Dermis blood vessel endothelial cell (primary cell): Measurements from ENCODE around the gene STK24. TPM values are rescaled to one million over a fixed set of nuclear protein-coding genes. Genes with fewer than 3 reads are reported as not detected.

Experiments used
- DNase-seq: peaks from one replicate; pipeline ENCODE4 v3.0.0; 2010
- total RNA-seq: library from RNA; depleted of rRNA; stranded (reverse); fragments of >200 nt; gene quantifications from 2 replicates; pipeline ENCODE4 v1.2.3, GENCODE V29; 2014

Gene STK24
- total RNA-seq, 1 donor from 2014 or later, result 40.8 TPM

DNA sequence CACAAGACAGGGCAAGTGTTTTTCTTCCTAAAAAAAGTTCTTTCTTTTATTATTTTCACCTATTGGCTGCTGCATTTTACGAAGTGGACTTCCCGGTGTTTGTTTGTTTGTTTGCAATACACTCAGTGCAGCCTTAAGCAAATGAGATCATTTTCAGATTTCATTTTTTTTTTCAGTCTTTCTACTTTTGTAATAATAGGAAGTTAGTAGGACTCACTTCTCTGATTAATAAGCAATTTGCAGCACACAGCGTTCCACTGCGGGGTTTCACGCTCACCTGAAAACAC is 128.3 kb downstream of the STK24 start:
- DNase-seq, result no peak

DNA sequence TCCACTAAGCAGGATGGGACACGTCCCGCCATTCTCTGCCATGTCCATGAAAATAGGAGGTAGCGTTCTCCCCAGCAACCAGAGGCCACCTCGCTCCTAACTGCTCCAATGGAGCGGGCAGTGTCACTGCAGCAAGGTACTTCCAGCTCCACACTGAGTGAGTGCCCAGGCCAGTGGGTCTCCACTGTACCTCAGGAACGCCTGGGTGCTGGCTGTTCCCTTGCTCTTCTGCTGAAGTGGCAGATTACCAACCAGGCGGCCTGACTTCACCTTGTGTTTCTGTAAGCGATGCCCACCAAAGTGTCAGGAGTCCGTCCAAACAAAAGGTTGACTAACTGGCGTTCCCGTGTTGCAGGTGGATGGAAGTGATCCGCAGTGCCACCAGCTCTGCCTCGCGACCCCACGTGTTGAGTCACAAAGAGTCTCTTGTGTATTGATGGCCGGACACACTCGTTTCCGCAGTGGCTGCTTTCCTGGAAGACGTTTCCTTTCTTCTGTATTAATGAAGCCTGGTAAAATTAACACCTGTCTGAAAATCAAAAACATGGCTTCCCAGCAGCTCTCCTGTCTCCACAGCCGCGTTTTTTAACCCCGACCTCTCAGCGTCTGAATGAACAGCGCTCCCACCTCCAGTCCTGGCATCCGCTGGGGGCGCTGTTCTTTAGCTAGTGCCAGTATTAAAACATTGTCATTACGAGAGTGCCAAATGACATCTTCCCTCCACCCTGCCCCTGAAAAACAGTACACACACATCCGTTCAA is 128.8 kb downstream of the STK24 start:
- DNase-seq, result peak; percentile 78

DNA sequence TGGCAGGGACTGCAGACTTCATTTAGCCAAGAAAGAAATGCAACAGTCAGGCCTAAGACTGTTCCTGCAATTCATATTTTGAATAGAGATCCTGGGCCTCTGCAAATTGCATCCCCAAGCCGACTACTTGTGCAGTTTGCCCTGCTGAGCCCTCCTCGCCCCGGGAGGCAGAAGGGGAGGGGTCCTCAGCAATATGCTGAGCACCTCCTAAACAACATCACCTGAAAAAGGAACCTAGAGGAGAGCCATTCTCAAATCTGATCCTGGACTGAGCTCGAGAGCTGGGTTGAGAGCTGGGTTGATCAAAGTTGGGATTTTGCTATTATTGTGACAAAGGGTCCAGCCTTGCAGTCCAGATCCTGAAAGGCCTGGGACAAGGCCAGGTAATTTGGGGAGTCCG is 129.8 kb downstream of the STK24 start:
- DNase-seq, result no peak

DNA sequence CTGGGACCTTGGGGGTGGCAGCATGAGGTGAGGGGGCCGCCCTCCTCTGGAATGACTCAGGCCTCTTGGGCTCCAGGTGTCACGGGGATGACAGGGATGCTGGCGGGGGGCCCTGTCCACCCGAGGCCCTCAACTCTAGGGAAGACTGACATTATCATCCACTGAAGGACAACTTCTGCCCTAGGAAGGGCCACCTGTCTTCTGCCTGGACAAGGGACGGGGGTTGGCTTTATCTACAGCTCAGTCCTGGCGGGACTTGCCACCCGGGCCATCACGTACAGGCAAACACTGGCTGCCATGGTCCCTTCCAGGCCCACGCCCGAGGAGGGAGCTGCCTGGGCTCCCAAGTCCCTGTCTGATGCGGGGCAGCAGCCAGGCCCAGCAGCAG is 130.7 kb downstream of the STK24 start:
- DNase-seq, result no peak

DNA sequence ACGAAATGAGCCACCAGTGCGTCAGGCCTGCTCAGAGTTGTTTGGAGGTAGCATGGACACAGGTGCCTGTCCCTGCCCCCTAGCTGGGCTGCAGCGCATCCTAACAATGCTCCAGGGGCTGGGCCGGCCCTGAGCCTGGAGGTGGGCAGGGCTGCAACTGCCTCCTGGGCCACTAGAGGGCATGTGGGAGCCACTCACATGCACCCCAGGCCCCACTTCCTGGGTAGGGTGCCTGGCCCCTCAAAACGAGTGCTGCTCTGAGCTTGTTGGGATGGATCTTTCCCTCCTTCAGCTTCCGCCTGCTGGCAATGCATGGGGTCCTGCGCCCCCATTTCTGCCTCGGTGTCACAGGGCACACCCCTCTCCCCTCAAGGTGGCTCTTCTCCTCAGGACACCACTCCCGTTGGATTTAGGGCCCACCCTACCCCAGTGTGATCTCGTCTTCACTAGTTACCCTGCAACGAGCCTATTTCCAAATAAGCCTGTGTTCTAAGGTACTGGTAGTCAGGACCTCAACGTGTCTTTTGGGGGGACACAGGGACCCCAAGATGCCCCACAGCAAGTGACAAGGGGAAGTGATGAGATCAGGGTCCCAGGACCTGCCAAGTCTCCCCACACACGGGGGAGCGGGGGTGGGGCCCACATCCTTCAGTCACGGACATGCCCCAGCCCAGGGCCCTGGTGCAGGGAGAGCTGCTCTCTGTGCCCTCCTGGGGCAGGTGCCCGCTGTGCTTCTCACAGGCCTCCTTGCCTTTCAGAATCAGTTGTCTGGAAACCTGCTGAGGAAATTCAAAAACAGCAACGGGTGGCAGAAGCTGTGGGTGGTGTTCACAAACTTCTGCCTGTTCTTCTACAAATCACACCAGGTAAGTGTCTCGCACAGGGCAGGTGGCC is 131.3 kb downstream of the STK24 start:
- DNase-seq, result peak; percentile 73

DNA sequence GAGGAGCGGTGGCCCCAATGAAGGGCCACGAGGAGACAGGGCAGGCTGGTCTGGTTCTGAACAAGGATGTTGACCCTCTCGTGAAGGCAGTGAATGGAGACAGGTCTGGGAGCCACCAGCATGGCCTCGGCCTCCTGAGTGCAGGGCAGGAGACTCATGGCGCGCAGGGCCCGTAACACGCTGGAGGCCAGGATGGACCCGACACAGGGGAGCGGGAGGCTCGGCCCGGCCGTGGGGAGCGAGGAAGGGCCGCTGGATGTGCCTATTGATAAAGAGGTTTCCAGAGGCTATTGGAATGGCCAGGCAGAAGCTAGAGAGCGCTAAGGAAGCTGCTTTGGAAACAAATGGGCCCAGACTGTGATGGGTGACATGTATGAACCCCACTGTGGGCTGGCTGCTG is 132.5 kb downstream of the STK24 start:
- no peak for DNase-seq

DNA sequence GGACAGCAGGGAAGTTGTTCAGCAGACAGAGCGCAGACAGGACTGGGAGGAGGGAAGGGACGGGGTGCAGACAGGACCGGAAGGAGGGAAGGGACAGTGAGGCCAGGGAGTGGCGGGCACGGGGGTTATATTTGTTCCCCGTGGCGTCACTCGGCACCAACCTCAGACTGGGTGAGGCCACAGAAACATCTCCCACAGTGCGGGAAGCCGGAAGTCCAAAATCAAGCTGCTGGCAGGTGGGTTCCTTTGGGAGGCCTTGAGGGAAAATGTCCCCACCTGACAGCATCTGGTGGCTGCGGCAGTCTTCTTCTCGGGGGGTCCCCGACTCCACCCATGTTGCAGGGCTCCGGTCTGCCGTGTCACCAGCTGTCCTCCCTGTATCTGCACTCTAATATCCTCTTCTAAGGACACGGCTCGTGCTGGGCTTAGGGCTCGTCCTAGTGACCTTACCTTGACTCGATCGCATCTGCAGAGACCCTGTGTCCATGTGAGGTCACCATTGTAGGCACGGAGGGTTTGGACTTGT is 133.0 kb downstream of the STK24 start:
- no peak for DNase-seq

DNA sequence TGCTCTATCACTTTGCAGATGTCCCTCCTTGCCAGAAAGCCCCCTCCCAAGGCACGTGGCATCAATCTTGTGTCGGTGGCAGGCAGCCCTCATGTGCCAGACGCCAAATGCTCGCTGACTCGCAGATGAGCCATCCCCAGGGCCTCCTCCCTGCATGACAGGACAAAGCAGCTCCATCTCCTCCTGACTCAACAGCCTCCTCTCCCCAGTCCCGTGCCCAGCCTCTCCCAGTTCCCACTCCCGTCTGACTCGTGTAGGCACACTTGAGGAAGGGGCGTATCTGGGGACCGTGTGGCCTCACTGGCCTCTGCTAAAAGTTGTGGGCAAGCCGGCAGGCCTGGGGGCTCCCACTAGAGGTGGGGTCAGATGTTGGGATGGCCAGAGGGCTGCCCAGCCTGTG is 133.6 kb downstream of the STK24 start:
- DNase-seq, result no peak

DNA sequence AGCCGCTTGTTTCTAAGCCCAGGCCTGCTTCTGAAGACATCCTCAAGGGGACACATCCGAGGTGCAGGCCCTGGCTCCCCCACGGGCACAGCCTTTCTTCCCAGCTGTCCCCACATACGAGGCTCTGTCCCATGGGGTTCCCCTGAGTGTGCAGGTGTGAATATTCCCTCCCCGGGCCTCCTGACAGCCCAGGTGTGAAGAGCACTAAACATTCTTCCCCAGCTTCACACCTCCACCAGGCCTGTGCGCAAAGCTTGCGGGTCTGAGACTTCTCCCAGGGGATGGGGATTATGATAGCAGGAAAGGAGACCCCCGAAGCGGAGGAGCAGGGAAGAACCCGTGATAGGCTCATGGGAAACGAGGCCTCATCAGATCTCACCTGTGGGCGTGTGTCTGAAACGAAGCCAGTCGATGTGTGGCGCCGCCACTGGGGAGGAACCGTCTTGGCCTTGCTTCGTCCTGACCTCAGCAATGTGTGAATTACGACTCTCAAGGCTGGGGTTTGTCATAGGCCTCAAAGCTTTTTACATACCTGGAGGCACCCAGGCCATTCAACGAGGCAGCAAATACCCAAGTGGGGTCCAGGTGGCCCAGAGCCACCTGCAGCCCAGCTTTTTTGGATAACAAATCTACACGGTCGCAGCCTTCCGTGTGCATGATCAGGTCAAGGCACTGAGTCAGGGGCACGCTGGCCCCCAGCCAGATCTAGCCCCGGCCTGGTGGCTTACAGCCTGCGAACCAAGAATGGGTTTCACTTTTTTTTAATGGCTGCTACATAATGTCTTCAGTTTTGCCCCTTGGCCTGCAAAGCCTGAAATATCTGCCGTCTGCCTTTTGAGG is 134.3 kb downstream of the STK24 start:
- no peak for DNase-seq

DNA sequence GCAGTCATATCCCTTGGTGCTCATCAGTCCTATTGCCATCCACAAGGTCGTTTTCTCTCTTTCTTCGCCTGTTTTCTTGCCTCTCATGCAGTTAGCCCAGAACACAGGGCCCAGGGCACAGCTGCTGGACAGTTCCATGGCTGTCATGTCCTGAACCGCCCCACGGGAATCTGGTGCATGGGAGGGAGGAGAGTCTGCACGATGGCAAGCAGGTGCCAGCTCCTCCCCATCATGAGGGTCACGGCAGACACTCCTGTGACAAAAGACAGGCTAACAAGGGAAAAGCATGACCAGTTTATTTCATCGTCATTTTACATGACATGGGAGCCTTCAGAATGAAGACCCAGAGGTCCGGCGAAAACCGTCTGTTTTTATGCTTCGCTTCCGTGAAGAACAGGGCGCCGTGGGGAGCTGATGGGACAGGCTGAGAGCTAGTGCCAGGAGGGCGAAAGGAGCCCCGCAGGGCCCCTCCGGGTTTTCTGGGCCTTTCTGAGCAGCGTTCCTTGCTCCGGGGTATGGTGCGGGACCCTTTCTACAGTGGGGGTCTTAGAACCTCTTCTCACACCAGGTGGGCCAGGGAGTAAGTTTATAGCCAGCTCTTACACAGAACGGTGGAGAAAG is 135.7 kb downstream of the STK24 start:
- DNase-seq, result no peak

DNA sequence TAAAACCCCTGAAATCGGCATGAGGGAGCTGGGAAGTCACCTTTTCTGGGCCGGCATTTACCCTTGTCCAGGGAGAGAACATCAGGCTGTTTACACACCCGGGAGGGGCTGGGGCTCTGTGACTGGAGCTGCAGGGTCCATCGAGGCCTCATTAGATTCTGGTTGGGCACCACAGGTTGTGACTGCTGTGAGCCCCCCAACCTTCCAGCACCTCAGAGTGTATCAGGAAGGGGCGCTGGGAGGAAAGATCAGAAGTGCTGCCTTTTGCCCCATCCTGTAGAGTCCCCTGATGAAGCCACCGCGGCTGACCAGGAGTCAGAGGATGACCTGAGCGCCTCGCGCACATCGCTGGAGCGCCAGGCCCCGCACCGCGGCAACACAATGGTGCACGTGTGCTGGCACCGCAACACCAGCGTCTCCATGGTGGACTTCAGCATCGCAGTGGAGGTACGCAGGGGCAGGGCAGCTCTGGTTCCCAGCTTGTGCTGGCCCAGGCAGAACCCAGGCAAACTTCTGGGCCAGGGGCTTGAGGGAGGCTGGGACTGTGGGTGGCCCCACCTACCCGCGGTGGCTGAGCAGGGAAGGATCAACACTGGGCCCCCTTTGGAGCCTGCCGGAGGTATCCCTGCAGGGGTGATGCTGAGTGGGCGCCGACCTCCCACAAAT is 136.4 kb downstream of the STK24 start:
- no peak for DNase-seq

DNA sequence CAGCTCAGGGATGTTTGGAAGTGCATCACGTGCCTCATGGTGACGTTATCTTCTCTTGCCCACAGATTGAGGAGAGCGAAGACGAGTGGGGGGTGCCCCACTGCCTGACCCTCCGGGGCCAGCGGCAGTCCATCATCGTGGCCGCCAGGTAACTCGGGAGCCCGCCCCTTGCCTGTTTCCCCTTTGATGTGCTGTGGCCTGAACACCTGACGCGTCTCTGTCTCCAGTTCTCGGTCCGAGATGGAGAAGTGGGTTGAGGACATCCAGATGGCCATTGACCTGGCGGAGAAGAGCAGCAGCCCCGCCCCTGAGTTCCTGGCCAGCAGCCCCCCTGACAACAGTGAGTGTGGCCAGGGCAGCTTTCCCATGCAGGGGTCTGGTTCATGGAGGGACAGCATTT is 137.0 kb downstream of the STK24 start:
- DNase-seq, result no peak

DNA sequence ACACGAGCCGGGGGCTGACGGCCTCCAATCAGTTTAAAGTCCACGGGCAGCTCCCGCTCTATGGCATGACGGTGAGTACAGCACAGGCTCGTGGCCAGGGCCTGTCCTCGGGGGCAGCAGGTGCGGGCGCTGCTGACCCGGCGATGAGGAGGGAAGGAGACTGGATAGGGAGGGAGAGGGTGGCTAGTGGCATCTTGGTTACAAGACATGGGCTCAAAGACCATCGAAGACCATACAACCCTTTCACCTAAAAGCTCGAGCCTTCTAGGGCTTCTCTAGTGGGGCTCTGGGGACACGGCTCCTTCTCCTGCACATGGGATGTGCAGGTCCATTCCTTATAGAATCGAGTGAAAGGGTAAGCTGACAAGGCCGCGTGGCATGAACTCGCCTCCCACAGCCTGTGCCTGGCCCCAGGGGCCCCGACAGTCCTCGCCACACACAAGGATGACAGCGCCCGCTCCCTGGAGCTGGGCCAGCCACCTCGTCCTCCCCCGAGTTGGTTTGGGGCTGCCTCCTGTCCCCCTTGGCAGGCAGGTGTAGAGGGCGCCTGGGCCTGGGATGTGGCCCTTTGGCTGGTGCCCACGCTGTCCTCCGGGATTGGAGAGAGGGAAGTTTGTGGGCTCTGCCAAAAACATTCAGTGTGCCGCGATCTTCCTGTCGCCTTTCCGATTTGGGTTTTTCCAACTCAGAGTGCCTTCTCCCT is 137.6 kb downstream of the STK24 start:
- no peak for DNase-seq

DNA sequence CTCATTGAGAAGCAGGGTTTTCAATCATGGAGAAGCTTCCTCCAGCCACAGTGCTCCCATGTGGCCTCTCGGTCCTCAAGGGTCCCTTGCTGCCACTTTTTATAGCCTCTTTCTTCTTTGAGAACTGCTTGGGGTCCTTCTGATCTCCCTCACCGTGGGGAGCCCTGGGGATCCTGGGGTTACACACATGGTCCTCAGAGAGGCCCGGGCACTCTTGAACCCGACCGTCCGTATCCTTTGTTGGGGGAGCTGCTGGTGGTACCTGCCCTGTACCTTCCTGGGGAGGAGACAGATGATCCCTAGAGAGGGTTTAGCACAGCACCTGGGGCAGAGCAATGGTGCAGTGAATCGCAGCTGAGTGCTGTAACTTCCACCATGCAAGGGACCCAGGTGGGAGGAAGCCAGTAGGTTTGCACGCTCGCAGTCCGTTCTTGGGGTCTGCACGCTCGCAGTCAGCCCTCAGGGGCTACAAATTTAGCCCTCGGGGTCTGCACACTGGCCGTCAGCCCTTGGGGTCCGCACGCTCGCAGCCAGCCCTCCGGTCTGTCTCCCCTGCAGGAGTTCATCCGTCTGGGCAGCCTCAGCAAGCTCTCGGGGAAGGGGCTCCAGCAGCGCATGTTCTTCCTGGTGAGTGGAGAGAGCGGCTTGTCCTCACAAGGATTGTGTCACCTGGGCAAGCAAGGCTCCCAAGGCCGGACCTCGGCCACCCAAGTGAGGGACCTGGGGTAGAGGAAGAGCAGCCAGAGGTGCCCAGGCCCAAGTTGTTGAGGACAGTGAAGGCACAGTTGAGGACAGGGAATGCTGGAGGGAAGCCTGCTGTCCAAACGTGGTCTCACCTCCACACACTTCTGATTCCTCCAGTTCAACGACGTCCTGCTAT is 138.4 kb downstream of the STK24 start:
- DNase-seq, result no peak

DNA sequence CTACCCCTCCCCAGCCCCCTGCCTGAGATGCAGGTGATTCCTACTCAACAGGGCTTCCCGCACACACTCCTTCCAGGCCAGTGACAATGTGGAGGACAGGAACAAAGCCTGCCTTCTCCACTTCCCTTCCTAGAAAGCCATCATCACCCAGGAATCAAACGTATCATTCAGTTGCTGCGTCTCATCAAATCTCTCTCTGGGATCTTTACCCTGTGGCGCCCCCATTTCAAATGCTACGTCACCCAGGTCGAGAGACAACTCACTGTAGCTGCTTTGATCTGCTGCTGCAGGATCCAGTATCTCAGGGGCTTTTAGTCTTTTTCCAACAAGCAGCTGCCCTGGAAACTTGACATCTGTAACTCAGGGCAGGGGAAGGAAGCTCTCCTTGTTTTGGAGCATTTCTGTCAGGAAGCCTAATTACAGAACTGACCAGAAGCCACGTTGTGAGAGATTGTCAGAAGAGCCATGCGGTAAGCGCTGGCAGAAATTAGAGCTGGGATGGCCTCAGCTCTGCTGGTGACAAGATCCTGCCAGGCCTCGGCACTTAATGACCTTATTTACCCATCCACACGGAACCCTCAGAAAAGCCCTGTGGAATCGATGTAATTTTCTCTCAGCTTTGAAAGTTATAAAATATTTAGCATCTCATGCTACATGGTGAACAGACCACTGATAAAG is 140.5 kb downstream of the STK24 start:
- no peak for DNase-seq

DNA sequence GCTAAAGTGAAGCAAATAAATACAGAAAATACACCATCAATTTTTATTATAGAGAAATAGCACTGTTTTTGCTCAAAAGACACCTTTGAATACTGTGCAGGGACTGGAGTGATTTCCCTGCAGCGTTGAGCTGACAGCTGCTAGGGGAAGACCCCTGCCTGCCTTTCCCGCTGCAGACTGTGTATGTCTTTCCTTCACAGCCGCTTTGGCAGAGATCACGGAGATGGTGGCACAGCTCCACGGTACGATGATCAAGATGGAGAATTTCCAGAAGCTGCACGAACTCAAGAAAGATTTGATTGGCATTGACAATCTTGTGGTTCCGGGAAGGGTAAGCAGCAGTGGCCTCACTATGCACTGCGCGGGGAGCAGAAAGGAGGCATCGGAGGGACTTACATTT is 141.5 kb downstream of the STK24 start:
- DNase-seq, result no peak

DNA sequence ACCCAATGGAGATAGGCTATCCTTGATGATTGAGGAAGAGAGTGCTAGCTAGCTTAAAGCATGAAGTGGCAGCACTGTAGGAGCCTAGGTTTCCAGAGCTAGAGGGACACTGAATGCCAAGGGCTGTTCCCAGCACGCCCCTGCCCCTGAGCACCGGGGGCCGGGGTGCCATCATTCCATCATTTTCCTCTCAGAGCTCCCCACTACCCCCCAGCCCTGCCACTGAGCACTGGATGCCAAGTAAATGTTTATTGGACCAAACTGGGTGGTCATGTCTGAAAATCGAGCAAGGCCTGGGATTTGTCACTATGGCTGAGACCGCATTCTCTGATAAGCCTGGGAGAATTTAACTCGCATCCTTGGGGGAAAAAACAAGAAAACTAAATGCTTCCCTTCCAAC is 142.8 kb downstream of the STK24 start:
- no peak for DNase-seq

DNA sequence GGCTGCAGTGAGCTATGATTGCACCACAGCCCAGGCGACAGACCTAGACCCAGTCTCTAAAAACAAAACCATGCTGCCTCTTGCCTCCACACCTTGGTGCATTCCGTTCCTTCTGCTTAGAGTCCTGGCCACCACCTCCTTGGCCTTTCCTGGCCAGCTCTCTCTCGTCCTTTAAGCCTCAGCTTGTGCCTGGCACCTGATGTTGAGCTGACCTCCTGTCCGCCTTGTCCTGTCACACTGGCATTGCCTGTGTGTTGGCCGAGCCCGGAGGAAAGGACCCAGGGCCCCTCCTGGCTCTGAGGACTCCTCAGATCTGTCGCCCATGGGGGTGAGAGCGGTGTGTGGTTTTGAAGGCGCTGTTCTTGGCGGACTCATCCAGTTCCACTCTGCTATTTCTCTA is 143.3 kb downstream of the STK24 start:
- no peak for DNase-seq

DNA sequence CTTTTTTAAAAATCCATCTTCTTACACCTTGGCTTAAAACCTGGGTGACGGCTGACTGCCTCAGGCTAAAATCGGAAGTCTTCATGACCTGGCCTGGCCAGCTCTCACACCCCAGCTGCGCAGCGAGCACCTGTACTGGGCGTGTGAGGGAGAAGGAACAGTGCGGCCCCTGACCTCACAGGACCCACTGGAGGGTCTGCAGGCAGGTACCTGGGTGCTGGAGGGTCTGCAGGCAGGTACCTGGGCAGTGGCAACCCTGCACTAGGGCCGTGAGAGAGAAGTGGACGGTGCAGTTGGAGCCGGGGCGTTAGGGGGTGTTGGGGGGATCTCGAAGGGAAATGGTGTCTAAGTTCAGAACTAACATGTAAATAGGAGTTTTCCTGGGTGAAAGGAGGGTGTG is 144.3 kb downstream of the STK24 start:
- no peak for DNase-seq
